GM18951 (cell line): ENCODE results near the gene HMGN3.

Experiments
- POLR2A ChIP-seq: IDR thresholded peaks from 4 replicates; pipeline ENCODE4 v1.6.1; 2011; ENCODE audit warnings: mild to moderate bottlenecking; ENCODE audit not compliant: insufficient read length, insufficient read depth; ENCODE audit errors: extremely low read depth
- in situ Hi-C: fragments of 300-500 bp; cut with MboI; formaldehyde crosslinking; loops from one replicate; pipeline ENCODE4 v1.12.0; 2022; ENCODE audit warnings: low sequenced_read_pairs, mixed read lengths, inconsistent platforms; ENCODE audit not compliant: unreplicated experiment

Gene HMGN3

DNA sequence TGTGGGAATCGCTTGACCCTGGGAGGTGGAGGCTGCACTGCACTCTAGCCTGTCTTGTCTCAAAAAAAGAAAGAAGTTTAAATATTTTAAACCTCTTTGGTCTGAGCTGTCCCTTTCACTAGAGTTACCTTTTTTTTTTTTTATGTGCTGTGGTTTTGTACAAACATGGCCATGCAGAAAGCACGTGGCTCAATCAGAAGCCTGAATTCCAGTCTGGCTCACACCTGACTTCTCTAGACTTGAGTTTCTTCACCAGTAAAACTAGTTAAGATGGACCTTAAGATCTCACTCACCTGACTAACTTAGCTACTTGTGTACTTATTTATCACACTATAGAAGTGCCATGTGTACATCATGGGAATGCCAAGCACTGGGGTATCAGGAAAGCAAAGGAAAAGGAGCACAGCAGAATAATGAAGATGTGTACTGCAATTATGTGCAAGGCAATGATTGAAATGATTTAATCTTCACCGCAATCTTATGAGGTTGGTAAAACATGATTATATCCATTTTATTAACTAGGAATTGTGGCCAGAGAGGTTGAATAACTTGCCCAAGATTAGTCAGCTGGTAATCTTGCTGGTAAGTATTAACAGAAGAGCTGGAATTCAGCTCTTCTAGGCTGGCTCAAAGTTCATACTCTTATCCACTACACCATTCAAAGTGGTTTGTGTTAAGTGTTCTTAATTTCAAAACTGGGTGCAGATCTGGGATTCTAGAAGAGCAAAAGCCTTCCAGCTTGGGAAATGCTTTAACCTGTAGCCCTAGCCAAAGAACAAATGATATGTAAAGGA, 10.7 kb downstream of the HMGN3 start:
- TF ChIP-seq POLR2A, result no peak
- in situ Hi-C loops, result no loop called here

DNA sequence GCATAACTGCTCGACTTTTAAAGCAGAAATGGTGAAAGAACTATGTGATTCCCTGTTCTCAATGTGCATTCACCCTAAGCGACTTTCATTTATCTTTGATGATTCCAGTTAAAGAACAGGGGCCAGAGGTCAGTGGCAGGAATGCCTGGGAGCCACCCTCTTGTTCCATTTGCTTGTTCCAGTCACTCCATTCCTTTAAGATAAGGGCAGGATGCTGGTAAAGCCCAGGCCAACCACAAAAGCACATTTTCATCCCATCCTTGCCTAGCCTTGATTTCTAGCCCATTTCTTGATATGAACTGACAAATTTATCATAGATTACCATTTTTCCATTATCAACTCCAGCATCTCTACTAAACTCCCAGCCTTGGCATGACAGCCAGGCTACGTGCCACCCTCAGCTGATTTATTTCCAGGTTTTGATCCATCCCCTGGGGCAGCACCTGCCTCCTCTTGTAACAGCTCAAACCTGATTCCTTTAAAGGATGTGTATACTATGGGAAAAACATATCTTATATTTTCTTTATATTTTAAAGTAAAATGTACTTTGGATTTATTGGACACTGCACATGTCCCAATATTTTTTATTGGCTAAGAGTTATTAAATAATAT, 19.2 kb downstream of the HMGN3 start:
- no peak for TF ChIP-seq POLR2A
- in situ Hi-C loops, result no loop called here

DNA sequence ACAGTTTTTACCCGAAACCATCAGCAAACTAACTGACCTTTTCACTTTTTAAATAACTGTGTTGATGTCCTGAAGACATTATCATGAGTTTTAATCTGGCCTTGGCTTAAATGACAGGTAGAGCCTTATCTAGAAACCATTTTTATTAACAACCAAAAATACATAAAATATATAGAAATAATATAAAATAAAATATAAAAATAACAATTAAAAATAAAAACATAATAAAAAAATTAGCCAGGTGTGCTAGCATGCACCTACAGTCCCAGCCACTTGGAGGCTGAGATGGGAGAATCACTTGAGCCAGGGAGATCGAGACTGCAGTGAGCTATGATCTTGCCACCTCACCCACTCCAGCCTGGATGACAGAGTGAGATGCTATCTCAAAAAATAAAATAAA, 21.6 kb downstream of the HMGN3 start:
- in situ Hi-C loops, result no loop called here
- no peak for TF ChIP-seq POLR2A

GRCh38 chr6:79208816-79209215, 25.7 kb downstream of the HMGN3 start:
- TF ChIP-seq POLR2A, result no peak
- in situ Hi-C loops, result no loop called here

DNA sequence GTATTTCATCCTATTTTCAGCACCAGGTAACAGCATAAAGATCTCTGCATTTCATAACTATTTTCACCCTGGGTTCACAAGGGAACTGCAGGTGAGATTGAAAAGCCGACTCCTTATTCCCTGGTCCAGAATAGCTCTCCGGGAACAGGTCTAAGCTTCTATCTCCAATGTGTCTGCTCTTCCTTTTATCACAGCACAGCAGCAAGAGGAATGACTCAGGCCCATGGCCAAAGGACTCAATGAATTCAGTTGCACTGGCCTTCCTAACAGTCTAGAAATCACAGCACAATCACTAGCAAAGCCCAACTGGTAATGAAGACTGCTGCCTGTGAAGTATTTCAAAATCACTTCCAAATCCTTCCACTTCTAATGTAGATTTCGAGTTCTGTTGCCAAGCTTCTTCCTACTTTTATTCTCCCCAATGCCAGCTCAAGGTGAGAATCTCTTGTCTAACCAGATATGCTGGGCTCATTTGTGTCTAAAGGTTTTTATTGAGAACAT, 30.7 kb downstream of the HMGN3 start:
- TF ChIP-seq POLR2A, result no peak
- in situ Hi-C loops, result no loop called here

DNA sequence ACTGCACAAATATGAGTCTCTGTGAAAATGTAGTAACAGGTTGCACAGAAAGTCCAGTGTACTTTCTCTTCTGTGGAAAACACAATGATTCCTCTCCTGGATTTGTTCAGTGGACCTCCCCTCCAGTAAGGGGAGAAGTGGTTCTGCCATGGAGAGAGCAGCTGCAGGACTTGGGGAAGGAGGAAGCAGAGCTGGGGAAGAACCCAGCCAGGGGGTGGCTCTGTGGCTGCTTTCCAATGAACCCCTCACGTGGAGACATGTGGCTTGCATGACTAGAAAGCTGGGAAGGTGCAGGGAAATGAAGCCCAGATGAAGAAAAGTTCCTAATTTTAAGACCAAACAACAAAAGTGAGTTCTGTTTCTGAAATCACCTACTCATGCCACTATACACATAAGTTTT, 31.9 kb downstream of the HMGN3 start:
- TF ChIP-seq POLR2A, result no peak
- in situ Hi-C loops, result no loop called here

GRCh38 chr6:79201983-79202382, 32.5 kb downstream of the HMGN3 start:
- TF ChIP-seq POLR2A, result no peak
- in situ Hi-C loops, result no loop called here

GRCh38 chr6:79201143-79201542, 33.3 kb downstream of the HMGN3 start:
- in situ Hi-C loops, result no loop called here
- no peak for TF ChIP-seq POLR2A

GRCh38 chr6:79196912-79197311, 37.6 kb downstream of the HMGN3 start:
- TF ChIP-seq POLR2A, result no peak
- in situ Hi-C loops, result no loop called here

GRCh38 chr6:79193971-79194370, 40.5 kb downstream of the HMGN3 start:
- in situ Hi-C loops, result no loop called here

DNA sequence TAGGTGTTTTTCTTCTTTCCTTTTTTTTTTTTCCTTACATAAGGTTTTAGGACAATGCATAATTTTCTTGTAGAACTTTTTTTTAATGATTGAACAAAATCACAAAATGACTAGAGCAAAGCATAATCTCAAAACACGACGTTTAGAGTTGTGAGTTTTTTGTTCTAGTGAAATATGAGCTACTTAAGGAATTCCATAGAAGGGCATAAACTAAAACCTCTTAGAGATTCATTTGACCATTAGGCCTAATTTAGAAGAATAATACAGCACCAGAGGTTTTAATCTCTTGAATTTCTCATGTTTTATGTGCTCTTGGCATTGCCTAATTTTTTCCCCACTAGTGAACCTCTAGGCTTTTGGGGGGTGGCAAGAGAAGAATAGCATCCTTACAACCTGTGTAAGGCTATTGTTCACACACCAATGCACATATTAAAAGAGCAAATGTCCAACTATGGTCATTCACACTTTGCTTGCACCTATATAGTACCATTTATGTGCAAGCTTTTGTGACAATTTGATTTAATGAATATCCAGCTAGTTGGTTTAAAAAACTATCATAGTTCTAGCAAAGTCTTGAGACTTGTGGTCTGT, 44.6 kb downstream of the HMGN3 start:
- in situ Hi-C loops, result no loop called here
- TF ChIP-seq POLR2A, result no peak

More at GRCh38 chr6:79193971-79194370, 40.5 kb downstream of the HMGN3 start:
- TF ChIP-seq POLR2A, result no peak

DNA sequence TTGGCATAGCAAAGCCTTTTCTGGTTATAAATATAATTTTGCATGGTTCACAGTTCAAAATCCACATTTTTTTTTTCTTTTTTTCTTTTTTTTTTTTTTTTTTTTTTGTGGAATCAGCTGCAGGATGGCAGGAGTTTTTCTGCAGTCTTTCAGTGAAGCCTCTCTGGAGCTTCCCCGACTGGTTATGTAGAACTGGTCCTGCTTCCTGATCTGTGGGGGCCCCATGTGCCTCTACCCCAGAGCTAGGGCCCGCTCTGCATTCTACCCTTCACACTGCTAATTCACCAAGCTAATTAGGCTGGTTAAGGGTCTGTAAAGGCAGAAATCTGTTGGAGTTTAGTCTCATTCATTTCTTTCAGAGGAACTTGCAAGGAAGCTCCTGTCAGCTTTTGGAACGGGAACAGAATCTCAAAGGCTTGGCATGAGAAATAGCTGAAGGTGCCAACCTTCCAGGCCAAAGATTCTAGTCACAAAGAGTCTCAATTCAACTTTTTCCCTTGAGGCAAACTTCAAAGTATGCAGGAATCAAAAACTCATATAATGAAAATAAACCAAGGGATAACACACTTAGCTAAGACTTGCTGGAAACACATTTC, 45.5 kb downstream of the HMGN3 start:
- in situ Hi-C loops, result no loop called here
- TF ChIP-seq POLR2A, result no peak

GRCh38 chr6:79188107-79188506, 46.4 kb downstream of the HMGN3 start:
- in situ Hi-C loops, result no loop called here
- no peak for TF ChIP-seq POLR2A
